Caco-2 (cell line): ENCODE measurements around the gene OR51B4. TPM values are rescaled to one million over a fixed set of nuclear protein-coding genes. Genes with fewer than 3 reads are reported as not detected.
"Not testable (repeated sequence)": the region's sequence is repeated elsewhere in the genome, so short reads cannot be mapped to it uniquely, and the experiment has no call there.

Source experiments
- BruUV-seq: library from RNA; stranded (reverse); fragments of 400-500 nt; replicated peaks from 2 replicates; lab custom pipeline; 2021; lab: Mats Ljungman, UMichigan
- CTCF ChIA-PET: fragments of 300-600 bp; sonication (Branson Sonifier 250); formaldehyde crosslinking; loops from one replicate; lab custom pipeline; 2022; ENCODE audit warnings: antibody characterized with exemption; lab: Charles Lee
- POLR2A ChIA-PET: fragments of 300-600 bp; sonication (Branson Sonifier 250); formaldehyde crosslinking; loops from one replicate; lab custom pipeline; 2022; ENCODE audit warnings: antibody characterized with exemption; lab: Charles Lee
- DNase-seq, 2 experiments: peaks; one replicate each; pipeline versions ENCODE4 v3.0.0 to v3.0.0-alpha.2; 2020 to 2022
- H3K27me3 ChIP-seq: replicated peaks from 2 replicates; pipeline ENCODE4 v1.6.0; 2011; ENCODE audit warnings: low read length; ENCODE audit not compliant: control insufficient read depth, insufficient read depth
- H3K36me3 ChIP-seq: 2 replicates; pipeline ENCODE4 v1.5.1; 2011; ENCODE audit warnings: low read length; ENCODE audit not compliant: control insufficient read depth, insufficient read depth
- H3K4me1 ChIP-seq: fragments of 250-450 bp; sonication (Bioruptor Pico); 2 replicates; pipeline ENCODE4 v1.5.1; 2020; ENCODE audit warnings: mild to moderate bottlenecking
- H3K4me3 ChIP-seq: 2 replicates; pipeline ENCODE4 v1.5.1; 2011; ENCODE audit warnings: low read depth, mild to moderate bottlenecking, control low read depth, low read length
- H3K9me3 ChIP-seq: fragments of 250-450 bp; sonication (Bioruptor Pico); 2 replicates; pipeline ENCODE4 v1.5.1; 2020; ENCODE audit warnings: mild to moderate bottlenecking, moderate library complexity
- H3K27ac Mint-ChIP-seq: one replicate; pipeline ENCODE4 v1.8.0; 2022; ENCODE audit warnings: mixed read lengths; ENCODE audit not compliant: unreplicated experiment
- H3K27me3 Mint-ChIP-seq: one replicate; pipeline ENCODE4 v1.8.0; 2022; ENCODE audit warnings: mixed read lengths; ENCODE audit not compliant: insufficient read depth, unreplicated experiment
- H3K36me3 Mint-ChIP-seq: one replicate; pipeline ENCODE4 v1.8.0; 2022; ENCODE audit warnings: mild to moderate bottlenecking, mixed read lengths; ENCODE audit not compliant: insufficient read depth, unreplicated experiment
- H3K4me1 Mint-ChIP-seq: one replicate; pipeline ENCODE4 v1.8.0; 2022; ENCODE audit warnings: low read depth, mixed read lengths; ENCODE audit not compliant: unreplicated experiment
- H3K4me3 Mint-ChIP-seq: one replicate; pipeline ENCODE4 v1.8.0; 2022; ENCODE audit warnings: mild to moderate bottlenecking, moderate library complexity, mixed read lengths; ENCODE audit not compliant: unreplicated experiment
- H3K9me3 Mint-ChIP-seq: one replicate; pipeline ENCODE4 v1.8.0; 2022; ENCODE audit warnings: mixed read lengths; ENCODE audit not compliant: unreplicated experiment
- intact Hi-C: fragments of 100-400 bp; cut with micrococcal nuclease; formaldehyde crosslinking; loops from one replicate; pipeline ENCODE4 v1.10.0; 2022; ENCODE audit not compliant: unreplicated experiment
- total RNA-seq: library from RNA; stranded (reverse); gene quantifications from 2 replicates; pipeline ENCODE4 v1.2.3, GENCODE V29; 2022
- TF ChIP-seq, protein P1 (sequence below), 2 experiments: fragments of 200-600 bp in 1 of 2; IDR thresholded peaks; 1 replicate in 1 of 2; 2 replicates in 1 of 2; pipeline versions ENCODE4 v1.5.1 to v1.8.0; 2011 to 2022; ENCODE audit warnings: antibody characterized with exemption in 1 of 2, control low read depth in 1 of 2, inconsistent platforms in 1 of 2, low read depth in 1 of 2, low read length in 1 of 2, mild to moderate bottlenecking in 1 of 2, moderate library complexity in 1 of 2; ENCODE audit not compliant: insufficient read depth in 1 of 2, severe bottlenecking in 1 of 2, unreplicated experiment in 1 of 2

OR51B4 gene
- total RNA-seq, 1 experiment from 2014 or later: not detected

DNA sequence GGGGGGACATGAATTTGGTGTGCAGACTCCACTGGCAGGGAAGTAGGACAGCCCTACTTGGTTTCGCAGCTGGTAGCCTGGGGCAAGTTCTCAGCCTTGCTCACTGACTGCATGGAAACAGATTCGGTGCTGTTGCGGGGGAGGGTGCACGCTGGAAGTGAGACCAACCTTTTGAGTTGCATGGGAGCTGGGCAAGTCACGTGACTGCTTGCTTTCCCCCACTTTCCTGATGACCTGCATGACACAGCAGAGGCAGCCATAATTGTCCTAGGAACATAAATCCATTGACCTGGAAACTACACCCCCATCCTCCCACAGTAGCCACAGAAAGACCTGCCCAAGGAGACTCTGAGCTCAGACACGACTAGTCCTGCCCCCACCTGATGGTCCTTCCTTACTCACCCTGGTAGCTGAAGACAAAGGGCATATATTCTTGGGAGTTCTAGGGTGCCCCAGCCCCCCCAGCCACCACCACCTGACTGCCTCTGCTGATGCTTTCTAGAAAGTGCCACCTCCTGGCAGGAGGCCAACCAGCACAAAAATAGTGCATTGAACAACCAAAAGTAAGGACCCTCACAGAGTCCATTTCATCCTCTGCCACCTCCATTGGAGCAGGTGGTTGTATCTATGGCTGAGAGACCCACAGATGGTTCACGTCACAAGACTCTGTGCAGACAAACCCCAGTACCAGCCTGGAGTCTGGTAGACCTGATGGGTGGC lies 43.0 kb downstream of the OR51B4 start:
- Mint-ChIP-seq H3K4me3 (no peak overlapping the region), H3K36me3 (no peaks in the 10 kb centered on the region), H3K9me3 (no peaks in the 10 kb centered on the region), H3K27ac (no peak overlapping the region), H3K4me1 (no peaks in the 10 kb centered on the region), H3K27me3 (peaks cover 12% of the 10 kb centered on the region)
- Histone ChIP-seq H3K4me1 (no peaks in the 10 kb centered on the region), H3K27me3 (no peaks in the 10 kb centered on the region), H3K9me3 (no peaks in the 10 kb centered on the region), H3K36me3 (no peaks in the 10 kb centered on the region), H3K4me3 (no peak overlapping the region)
- ChIA-PET POLR2A (no interaction called here), CTCF (no interaction called here)
- intact Hi-C loops: no loop called here
- BruUV-seq: no TSS peak
- no peak for DNase-seq
- TF ChIP-seq, protein P1, sequence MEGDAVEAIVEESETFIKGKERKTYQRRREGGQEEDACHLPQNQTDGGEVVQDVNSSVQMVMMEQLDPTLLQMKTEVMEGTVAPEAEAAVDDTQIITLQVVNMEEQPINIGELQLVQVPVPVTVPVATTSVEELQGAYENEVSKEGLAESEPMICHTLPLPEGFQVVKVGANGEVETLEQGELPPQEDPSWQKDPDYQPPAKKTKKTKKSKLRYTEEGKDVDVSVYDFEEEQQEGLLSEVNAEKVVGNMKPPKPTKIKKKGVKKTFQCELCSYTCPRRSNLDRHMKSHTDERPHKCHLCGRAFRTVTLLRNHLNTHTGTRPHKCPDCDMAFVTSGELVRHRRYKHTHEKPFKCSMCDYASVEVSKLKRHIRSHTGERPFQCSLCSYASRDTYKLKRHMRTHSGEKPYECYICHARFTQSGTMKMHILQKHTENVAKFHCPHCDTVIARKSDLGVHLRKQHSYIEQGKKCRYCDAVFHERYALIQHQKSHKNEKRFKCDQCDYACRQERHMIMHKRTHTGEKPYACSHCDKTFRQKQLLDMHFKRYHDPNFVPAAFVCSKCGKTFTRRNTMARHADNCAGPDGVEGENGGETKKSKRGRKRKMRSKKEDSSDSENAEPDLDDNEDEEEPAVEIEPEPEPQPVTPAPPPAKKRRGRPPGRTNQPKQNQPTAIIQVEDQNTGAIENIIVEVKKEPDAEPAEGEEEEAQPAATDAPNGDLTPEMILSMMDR (IDR thresholded peaks at IDR 0.05; ENCODE audit: insufficient read depth in 1 of 2, low read depth in 1 of 2, low read length in 1 of 2, severe bottlenecking in 1 of 2, unreplicated experiment in 1 of 2): no peak

DNA sequence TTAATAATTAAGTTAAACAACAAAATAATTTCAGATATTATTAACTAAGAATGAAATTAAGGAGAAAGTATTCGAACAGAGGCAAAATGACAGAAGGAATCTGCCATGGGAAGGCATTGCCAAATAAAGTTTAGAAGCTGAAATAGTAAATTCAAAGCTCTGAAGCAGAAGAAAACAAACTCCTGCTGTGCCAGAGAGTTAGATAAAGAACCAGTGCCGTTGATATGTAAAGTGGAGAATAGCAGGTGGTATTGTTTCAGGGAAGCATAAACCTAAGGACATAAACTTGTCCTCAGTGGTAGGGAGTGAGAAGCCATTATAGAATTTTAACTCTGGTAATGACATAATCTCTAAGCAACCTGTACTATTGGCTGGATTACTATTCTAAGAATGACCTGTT lies 44.5 kb downstream of the OR51B4 start:
- H3K36me3 ChIP-seq: no peaks in the 10 kb centered on the region
- no peak overlapping the region for H3K4me3 Mint-ChIP-seq

DNA sequence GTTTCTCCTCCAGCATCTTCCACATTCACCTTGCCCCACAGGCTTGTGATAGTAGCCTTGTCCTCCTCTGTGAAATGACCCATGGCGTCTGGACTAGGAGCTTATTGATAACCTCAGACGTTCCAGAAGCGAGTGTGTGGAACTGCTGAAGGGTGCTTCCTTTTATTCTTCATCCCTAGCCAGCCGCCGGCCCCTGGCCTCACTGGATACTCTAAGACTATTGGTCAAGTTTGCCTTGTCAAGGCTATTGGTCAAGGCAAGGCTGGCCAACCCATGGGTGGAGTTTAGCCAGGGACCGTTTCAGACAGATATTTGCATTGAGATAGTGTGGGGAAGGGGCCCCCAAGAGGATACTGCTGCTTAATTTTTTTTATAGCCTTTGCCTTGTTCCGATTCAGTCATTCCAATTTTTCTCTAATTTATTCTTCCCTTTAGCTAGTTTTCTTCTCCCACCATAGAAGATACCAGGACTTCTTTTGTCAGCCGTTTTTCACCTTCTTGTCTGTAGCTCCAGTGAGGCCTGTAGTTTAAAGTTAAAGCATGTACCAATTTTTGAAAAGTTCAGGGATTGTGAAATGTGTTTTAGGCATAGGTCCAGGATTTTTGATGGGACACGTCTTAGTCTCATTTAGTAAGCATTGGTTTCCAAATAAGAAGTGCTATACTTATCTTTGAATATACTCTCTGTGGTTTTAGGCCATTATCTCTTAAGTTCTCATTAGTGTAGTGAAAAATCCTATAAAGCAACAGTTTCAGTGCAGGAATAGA lies 46.9 kb downstream of the OR51B4 start, which contains the start of gene HBG2:
HBG2 (minus strand) TSS at position 136 of the 768 bp plus-strand sequence; CDS start at position 83, 53 bp downstream.
- H3K4me3 Mint-ChIP-seq, H3K27me3 ChIP-seq, intact Hi-C loops, DNase-seq, H3K9me3 Mint-ChIP-seq, H3K27ac Mint-ChIP-seq, H3K4me3 ChIP-seq, CTCF ChIA-PET, H3K4me1 ChIP-seq, POLR2A ChIA-PET, H3K9me3 ChIP-seq, H3K4me1 Mint-ChIP-seq, H3K36me3 Mint-ChIP-seq, BruUV-seq, H3K36me3 ChIP-seq: not testable (repeated sequence)
- H3K27me3 Mint-ChIP-seq: peaks cover 18% of the 10 kb centered on the region

More for the DNA sequence above, 44.5 kb downstream of the OR51B4 start:
- Histone ChIP-seq H3K27me3 (no peaks in the 10 kb centered on the region), H3K9me3 (no peaks in the 10 kb centered on the region), H3K4me1 (no peaks in the 10 kb centered on the region), H3K4me3 (no peak overlapping the region)
- H3K4me1 Mint-ChIP-seq: no peaks in the 10 kb centered on the region
- POLR2A ChIA-PET: no interaction called here
- CTCF ChIA-PET: no interaction called here
- intact Hi-C loops: no loop called here
- H3K36me3 Mint-ChIP-seq: no peaks in the 10 kb centered on the region
- TF ChIP-seq, protein P1 (IDR thresholded peaks at IDR 0.05; ENCODE audit: insufficient read depth in 1 of 2, low read depth in 1 of 2, low read length in 1 of 2, severe bottlenecking in 1 of 2, unreplicated experiment in 1 of 2): no peak
- no peak overlapping the region for H3K27ac Mint-ChIP-seq
- no peak for DNase-seq
- no TSS peak for BruUV-seq
- no peaks in the 10 kb centered on the region for H3K9me3 Mint-ChIP-seq
- H3K27me3 Mint-ChIP-seq: peaks cover 13% of the 10 kb centered on the region

DNA sequence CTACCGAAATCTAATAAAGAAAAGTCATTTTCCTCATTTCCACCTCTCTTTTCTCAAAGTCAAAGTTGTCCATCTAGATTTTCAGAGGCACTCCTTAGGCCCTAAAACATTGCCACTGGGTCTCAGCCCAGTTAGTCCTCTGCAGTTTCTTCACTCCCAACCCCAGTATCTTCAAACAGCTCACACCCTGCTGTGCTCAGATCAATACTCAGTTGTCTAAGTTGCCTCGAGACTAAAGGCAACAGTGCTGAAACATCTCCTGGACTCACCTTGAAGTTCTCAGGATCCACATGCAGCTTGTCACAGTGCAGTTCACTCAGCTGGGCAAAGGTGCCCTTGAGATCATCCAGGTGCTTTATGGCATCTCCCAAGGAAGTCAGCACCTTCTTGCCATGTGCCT lies 47.7 kb downstream of the OR51B4 start:
- H3K9me3 Mint-ChIP-seq, POLR2A ChIA-PET, H3K36me3 Mint-ChIP-seq, H3K4me3 Mint-ChIP-seq, H3K36me3 ChIP-seq, H3K27me3 ChIP-seq, CTCF ChIA-PET, H3K27ac Mint-ChIP-seq, intact Hi-C loops, H3K9me3 ChIP-seq, H3K4me3 ChIP-seq, DNase-seq, H3K4me1 ChIP-seq, BruUV-seq, H3K4me1 Mint-ChIP-seq: not testable (repeated sequence)
- H3K27me3 Mint-ChIP-seq: peaks cover 18% of the 10 kb centered on the region

DNA sequence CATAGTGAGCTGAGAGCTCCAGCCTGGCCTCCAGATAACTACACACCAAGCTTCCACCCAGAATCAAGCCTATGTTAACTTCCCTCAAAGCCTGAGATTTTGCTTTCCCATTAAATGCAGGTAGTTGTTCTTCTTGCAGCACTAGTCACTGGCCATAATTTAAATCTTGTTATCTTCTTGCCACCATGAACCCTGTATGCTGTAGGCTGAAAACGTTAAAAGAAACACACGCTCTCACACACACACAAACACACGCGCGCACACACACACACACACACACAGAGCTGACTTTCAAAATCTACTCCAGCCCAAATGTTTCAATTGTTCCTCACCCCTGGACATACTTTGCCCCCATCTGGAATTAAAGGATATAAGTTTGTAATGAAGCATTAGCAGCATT lies 48.3 kb downstream of the OR51B4 start:
- H3K27ac Mint-ChIP-seq, H3K4me1 Mint-ChIP-seq: not testable (repeated sequence)

More for the DNA sequence above, 48.3 kb downstream of the OR51B4 start:
- POLR2A ChIA-PET, H3K9me3 Mint-ChIP-seq, H3K4me3 Mint-ChIP-seq, H3K27me3 ChIP-seq, intact Hi-C loops, H3K36me3 ChIP-seq, H3K36me3 Mint-ChIP-seq, CTCF ChIA-PET, H3K9me3 ChIP-seq, H3K4me3 ChIP-seq, BruUV-seq, DNase-seq, H3K4me1 ChIP-seq: not testable (repeated sequence)
- peaks cover 18% of the 10 kb centered on the region for H3K27me3 Mint-ChIP-seq
